Large intestine (tissue), 3 donors: ENCODE results near the gene HSPB2. TPM values are rescaled to one million over a fixed set of nuclear protein-coding genes. Genes with fewer than 3 reads are reported as not detected.

Source experiments
- DNase-seq, 2 donors: peaks; one replicate each; pipeline versions ENCODE4 v3.0.0 to v3.0.0-alpha.2; 2013
- H3K27ac ChIP-seq: one replicate; pipeline ENCODE4 v1.5.1; 2013; ENCODE audit warnings: low read length
- H3K27me3 ChIP-seq: 2 replicates; pipeline ENCODE4 v1.6.1; 2013; ENCODE audit warnings: low read length; ENCODE audit not compliant: control insufficient read depth, insufficient read depth
- H3K36me3 ChIP-seq: 2 replicates; pipeline ENCODE4 v1.6.1; 2013; ENCODE audit warnings: low read length; ENCODE audit not compliant: control insufficient read depth, insufficient read depth
- H3K4me1 ChIP-seq: one replicate; pipeline ENCODE4 v1.6.1; 2013; ENCODE audit warnings: low read length; ENCODE audit not compliant: control insufficient read depth, insufficient read depth
- H3K4me3 ChIP-seq: one replicate; pipeline ENCODE4 v1.5.1; 2013; ENCODE audit warnings: low read length
- H3K9me3 ChIP-seq: one replicate; pipeline ENCODE4 v1.6.1; 2013; ENCODE audit warnings: mild to moderate bottlenecking, low read depth, low read length, moderate library complexity; ENCODE audit not compliant: control insufficient read depth
- WGBS: methylation state at CpG from one replicate; pipeline ENCODE4 v1.1.5; 2013; ENCODE audit warnings: low lambda C conversion rate; ENCODE audit not compliant: insufficient coverage; 5-methylcytosine and 5-hydroxymethylcytosine counted together
- polyA plus RNA-seq: library from polyadenylated mRNA; unstranded; fragments of 120-200 nt; gene quantifications from one replicate; pipeline ENCODE4 v1.2.1, GENCODE V29; 2013

HSPB2 gene
- polyA plus RNA-seq, 1 donor, result 4.3 TPM

DNA sequence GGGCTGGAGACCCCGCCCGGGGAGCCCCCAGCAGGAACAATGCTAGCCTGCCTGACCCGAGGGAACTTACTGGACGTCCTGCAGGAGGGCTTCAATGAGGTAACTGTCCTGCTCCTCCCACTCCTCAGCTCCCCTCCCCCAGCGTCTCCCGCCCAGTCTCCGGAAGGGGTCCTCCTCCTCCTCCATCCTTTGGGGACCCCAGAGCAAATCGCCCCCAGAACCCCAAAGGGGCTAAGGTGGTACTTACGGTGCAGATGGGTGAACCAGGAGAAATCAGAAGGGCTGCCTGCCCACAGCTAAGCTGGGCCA lies 24.9 kb downstream of the HSPB2 start:
- no CpG with 5 or more reads among the region's 9 CpGs for WGBS
- DNase-seq, result no peak
- peaks cover 18% of the 10 kb centered on the region for H3K4me1 ChIP-seq

DNA sequence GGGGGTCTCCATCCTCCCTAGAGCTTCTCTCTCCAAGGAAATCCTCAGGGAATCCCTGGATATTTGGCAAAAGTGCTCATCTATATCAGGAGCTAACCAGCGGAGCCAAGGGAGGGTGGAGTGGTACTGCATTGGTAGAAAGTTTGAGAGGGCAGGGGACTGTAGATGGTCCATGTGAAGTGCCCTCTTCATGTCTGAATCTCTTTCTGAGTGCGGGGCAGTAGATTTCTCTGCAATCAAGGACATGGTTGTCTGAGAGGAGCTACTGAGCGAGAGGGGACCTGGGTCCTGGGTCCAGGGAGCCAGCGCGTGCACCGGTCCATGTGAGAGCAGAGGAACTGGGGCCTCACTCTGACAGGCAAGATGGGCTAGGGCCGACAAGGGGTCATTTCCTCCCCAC lies 25.3 kb downstream of the HSPB2 start:
- Histone ChIP-seq H3K4me3 (peak overlapping the region; percentile 56), H3K4me1 (peaks cover 18% of the 10 kb centered on the region), H3K27ac (peak overlapping the region; percentile 21), H3K27me3 (no peaks in the 10 kb centered on the region), H3K9me3 (no peaks in the 10 kb centered on the region), H3K36me3 (no peaks in the 10 kb centered on the region)
- DNase-seq, result no peak
- WGBS, result no CpG with 5 or more reads among the region's 7 CpGs

More for the DNA sequence above, 24.9 kb downstream of the HSPB2 start:
- Histone ChIP-seq H3K9me3 (no peaks in the 10 kb centered on the region), H3K36me3 (no peaks in the 10 kb centered on the region), H3K27ac (peak overlapping the region; percentile 21), H3K4me3 (peak overlapping the region; percentile 56), H3K27me3 (no peaks in the 10 kb centered on the region)

DNA sequence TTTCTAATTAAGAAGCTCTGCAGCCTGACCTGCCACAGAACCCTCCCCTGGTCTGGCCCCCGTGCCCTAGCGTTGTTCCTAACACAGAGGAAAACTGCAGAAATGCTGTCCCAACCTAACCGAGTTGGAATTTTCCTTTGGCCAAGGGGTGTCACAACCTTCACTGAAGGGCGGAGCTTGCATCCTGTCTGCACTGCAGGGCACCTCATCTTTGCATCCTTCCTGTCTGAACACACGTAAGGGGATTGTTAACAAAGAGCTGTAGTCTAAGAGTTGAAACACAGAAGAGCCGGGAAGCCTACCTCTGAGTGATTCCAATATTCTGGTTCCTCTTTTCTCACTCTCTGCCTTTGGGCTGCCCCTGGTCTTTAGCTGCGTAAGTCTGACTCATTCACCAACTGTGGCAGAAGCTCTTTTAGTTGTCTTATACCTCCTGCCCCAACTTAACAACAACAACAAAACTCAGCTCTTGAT lies 26.2 kb downstream of the HSPB2 start:
- Histone ChIP-seq H3K27ac (no peak overlapping the region), H3K27me3 (no peaks in the 10 kb centered on the region), H3K4me1 (peaks cover 18% of the 10 kb centered on the region), H3K36me3 (no peaks in the 10 kb centered on the region), H3K4me3 (no peak overlapping the region), H3K9me3 (no peaks in the 10 kb centered on the region)
- 80% methylated on average over 1 of the region's 7 CpGs for WGBS
- DNase-seq, result no peak

DNA sequence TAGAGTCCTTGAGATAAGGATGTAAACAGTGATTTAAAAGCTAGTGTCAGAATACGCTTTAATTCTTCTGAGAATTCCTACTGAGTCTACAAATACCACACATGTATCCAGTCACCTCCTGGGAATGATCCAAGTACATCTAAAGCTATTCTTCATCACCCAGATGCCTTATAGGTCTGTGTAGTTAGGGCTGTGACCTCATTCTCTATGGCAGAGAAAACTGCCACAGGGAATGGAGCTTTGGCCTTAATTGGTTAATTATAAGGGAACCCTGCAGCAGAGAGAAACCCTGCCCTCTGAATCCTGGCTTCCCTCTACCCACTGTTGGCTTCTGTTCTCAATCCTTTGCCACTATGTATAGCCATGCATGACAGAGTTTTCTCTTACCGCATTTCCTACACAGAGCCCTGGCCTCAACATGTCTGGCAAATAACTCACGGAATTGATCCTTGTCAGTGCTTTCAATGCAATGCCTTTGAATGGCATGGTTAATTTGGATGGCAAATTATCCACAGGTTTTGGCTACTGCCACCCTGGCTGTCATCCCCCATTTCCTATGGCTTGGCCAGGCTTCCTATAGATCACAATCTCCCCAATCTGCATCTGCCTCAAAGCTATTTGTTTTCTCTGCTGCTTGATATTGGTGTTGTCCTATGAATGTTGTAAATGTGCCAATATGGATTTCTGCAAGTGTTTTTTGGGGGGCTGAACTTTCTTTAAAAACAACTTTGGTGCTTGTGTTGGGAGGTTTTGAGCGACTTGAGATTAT lies 27.5 kb downstream of the HSPB2 start:
- no peaks in the 10 kb centered on the region for H3K36me3 ChIP-seq
- DNase-seq, result no peak
- H3K27me3 ChIP-seq, result no peaks in the 10 kb centered on the region
- 100% methylated on average over 1 of the region's 4 CpGs for WGBS
- H3K27ac ChIP-seq, result no peak overlapping the region
- H3K9me3 ChIP-seq, result no peaks in the 10 kb centered on the region
- no peak overlapping the region for H3K4me3 ChIP-seq
- peaks cover 18% of the 10 kb centered on the region for H3K4me1 ChIP-seq

DNA sequence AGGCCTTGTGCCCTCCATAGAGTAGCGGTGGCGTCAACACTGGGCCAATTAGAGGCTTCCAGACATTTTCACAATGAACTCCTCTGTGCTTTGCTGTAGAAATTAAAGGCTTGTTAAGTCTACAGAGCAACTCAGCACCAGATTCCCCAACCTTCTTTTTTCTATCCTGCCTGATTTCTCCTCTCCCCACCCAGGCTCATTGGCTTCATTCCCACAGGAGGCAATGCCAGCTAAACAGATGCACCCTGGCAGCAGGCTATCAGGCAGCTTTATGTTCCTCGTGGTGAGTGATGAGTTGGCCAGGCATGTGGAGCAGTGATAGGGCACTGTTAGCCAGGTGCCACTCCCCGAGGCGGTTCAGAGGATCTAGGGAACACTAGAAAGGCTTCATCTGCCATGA lies 29.4 kb downstream of the HSPB2 start:
- Histone ChIP-seq H3K27me3 (no peaks in the 10 kb centered on the region), H3K27ac (no peak overlapping the region), H3K4me1 (peaks cover 4% of the 10 kb centered on the region), H3K9me3 (no peaks in the 10 kb centered on the region), H3K4me3 (no peak overlapping the region), H3K36me3 (no peaks in the 10 kb centered on the region)
- DNase-seq, result no peak
- WGBS, result no CpG with 5 or more reads among the region's 5 CpGs

DNA sequence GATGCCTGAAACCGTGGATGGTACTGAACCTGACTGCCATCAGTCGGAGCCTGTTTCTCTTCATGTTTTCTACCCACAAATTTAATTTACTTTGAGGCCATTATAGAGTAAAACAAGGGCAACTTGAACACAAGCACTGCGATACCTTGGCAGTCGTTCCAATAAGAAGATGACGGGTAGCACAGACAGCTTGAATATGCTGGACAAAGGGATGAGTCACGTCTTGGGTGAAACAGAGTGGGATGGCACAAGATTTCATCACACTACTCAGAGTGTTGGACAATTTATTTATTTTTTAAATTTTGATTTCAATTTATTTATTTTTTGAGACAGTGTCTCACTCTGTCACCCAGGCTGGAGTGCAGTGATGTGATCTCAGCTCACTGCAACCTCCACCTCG lies 30.3 kb downstream of the HSPB2 start:
- DNase-seq, result no peak
- Histone ChIP-seq H3K4me3 (no peak overlapping the region), H3K36me3 (no peaks in the 10 kb centered on the region), H3K4me1 (no peaks in the 10 kb centered on the region), H3K27ac (no peak overlapping the region), H3K9me3 (no peaks in the 10 kb centered on the region), H3K27me3 (no peaks in the 10 kb centered on the region)
- 100% methylated on average over 2 of the region's 7 CpGs for WGBS

DNA sequence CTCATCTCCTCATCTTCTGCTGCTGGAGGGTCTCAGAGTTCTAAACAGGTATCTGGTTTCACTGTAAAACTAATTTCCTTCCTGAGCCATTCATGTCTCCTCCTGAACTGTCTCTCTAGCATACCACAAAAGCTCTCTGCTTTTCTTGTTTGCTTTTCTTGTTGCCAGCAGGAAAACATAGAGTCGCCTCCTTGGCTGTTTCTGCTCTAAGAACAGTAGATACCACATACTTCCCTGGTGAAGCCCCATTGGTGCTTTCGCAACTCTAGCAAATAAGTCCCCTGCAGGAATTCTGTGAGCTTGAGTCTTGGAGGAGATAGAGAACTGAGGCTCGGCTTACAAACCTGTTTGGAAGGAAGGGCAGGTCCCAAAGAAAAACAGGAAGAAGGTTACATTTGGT lies 31.6 kb downstream of the HSPB2 start:
- Histone ChIP-seq H3K27me3 (no peaks in the 10 kb centered on the region), H3K4me3 (no peak overlapping the region), H3K27ac (no peak overlapping the region), H3K36me3 (no peaks in the 10 kb centered on the region), H3K4me1 (no peaks in the 10 kb centered on the region), H3K9me3 (no peaks in the 10 kb centered on the region)
- WGBS, result 29% methylated on average over 1 of the region's 3 CpGs
- no peak for DNase-seq

DNA sequence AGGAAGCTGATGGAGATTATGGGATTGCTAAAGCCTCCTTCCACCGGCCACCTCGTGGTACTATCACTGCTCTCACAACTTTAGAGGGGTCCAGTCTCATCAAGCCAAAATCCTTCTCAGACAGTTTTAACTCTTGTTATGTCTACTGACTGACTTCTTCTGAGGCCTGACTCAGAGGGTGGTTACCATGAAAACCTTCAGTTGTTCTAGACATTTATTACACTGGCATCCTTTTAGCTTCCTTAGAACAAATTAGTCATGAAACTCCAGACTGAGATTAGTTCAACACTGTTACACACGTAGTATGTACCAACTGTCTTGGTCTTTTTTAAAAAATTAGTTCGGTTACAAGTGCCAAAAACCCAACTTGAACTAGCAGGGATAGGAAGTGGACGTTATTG lies 32.1 kb downstream of the HSPB2 start:
- H3K27me3 ChIP-seq, result no peaks in the 10 kb centered on the region
- no peaks in the 10 kb centered on the region for H3K9me3 ChIP-seq
- H3K4me3 ChIP-seq, result no peak overlapping the region
- H3K27ac ChIP-seq, result no peak overlapping the region
- DNase-seq, result no peak
- H3K36me3 ChIP-seq, result no peaks in the 10 kb centered on the region
- WGBS, result 100% methylated on average over 2 of the region's 5 CpGs
- H3K4me1 ChIP-seq, result no peaks in the 10 kb centered on the region

DNA sequence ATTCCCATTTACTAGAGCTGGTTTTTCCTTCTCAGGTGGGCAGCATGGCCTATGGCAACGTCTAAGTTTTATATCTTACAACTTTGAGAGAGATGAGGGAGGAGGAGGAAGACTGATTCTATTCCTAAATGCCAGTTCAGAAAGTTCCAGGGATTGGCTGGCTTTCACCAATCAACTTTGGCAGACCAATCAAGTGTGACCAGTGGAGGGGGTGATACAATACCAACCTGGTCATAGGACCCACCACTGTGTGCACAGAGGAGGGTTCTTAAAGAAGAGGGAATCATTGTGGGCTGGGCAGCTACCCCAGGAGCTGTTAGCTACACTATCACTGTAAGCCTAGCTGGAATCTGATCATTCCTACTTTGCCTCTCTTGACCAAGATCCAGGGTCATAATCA lies 32.7 kb downstream of the HSPB2 start:
- H3K4me1 ChIP-seq, result no peaks in the 10 kb centered on the region
- 100% methylated on average over 1 of the region's 1 CpG for WGBS
- H3K27ac ChIP-seq, result no peak overlapping the region
- DNase-seq, result no peak
- H3K4me3 ChIP-seq, result no peak overlapping the region
- no peaks in the 10 kb centered on the region for H3K36me3 ChIP-seq
- no peaks in the 10 kb centered on the region for H3K9me3 ChIP-seq
- no peaks in the 10 kb centered on the region for H3K27me3 ChIP-seq

DNA sequence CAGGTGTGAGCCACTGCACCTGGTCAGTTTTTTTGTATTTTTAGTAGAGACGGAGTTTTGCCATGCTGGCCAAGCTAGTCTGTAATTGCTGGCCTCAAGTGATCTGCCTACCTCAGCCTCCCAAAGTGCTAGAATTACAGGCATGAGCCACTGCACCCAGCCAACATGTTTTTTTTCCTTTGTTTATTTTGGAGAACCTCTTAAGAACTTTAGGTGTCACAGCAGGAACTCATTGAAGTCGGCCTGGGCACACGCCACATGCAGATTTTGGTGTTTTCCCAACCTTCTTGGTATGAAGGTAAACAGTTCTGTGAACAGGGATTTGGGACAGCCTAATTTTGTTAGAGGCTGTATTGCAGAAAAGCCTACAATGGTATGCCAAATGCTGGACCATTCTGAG lies 34.0 kb downstream of the HSPB2 start:
- Histone ChIP-seq H3K27ac (no peak overlapping the region), H3K4me3 (no peak overlapping the region), H3K36me3 (no peaks in the 10 kb centered on the region), H3K27me3 (no peaks in the 10 kb centered on the region), H3K9me3 (no peaks in the 10 kb centered on the region), H3K4me1 (no peaks in the 10 kb centered on the region)
- no peak for DNase-seq
- WGBS, result 80% methylated on average over 1 of the region's 3 CpGs

DNA sequence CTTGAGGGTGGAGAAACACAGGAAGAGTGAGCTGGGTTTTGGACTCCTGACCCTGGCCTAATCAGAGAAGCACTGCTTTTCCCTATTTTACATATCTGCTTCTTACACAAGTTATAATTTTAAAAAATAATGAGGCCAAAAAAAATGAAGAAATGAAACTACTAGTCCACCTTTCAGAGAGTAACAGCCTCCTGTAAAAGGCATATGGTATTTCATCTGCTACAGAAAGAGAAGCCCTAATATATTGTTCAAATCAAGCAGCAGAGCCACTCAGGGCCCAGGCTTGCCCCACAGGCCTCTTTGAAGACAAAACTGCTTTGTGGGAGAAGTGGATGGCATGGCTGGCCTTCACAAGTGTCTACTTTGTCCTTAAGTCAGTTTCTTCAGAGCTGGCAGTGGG lies 34.6 kb downstream of the HSPB2 start:
- Histone ChIP-seq H3K27me3 (no peaks in the 10 kb centered on the region), H3K4me1 (no peaks in the 10 kb centered on the region), H3K9me3 (no peaks in the 10 kb centered on the region), H3K4me3 (no peak overlapping the region), H3K27ac (no peak overlapping the region), H3K36me3 (no peaks in the 10 kb centered on the region)
- no peak for DNase-seq
